Measurements from ENCODE around the gene SH2D5.

SH2D5 gene

DNA sequence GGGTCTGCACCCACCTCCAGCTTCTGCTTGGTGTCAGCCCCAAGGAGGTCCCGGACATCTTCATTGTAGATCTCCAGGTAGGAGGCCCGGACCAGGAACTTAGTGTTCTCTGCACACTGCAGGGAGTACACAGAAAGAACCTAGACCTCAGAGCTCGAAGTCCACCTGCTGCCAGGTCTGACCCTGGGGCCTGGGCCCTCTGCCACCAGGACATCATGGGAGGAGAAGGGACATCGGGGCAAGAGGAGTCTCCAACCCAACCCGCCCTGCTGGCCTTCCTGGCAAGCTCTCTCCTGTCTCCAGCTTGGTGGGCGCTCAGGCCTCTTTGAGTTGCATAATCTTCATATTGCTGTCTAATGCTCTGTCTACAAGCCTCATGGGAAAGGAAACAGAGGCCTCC, 19.1 kb downstream of the SH2D5 start:
- DNase-seq (ENCODE audit: low read depth in 2 of 2) = no peak

- DNase-seq (ENCODE audit: low read depth in 2 of 2) = no peak
Observed at GRCh38 chr1:20712215-20712577, 20.3 kb downstream of the SH2D5 start.

- DNase-seq (ENCODE audit: low read depth in 2 of 2) = no peak
Observed at GRCh38 chr1:20711285-20712214, 21.0 kb downstream of the SH2D5 start.

- DNase-seq (ENCODE audit: low read depth in 2 of 2) = no peak
Observed at GRCh38 chr1:20710469-20711284, 21.8 kb downstream of the SH2D5 start.

DNA sequence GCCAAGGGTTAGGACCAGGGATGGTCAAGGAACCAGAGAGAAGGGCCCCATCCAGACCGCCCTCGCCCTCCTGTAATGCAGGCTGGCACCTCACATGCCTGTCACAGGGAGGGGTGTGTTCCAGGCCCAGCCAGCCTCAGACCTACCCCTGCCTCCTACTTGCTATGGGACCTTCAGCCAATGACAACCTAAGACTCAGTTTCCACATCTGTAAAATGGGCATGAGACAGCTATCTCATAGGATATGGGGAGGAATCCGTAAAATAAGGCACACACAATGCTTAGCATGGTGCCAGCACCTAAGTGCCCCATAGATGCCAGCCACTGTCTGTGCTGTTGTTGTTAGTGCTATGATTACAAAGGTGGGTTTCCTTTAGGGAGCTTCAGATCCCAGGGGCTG, 22.6 kb downstream of the SH2D5 start:
- DNase-seq (ENCODE audit: low read depth in 2 of 2) = no peak

GRCh38 chr1:20708891-20709290, 23.6 kb downstream of the SH2D5 start:
- no peak for DNase-seq (ENCODE audit: low read depth in 2 of 2)

DNA sequence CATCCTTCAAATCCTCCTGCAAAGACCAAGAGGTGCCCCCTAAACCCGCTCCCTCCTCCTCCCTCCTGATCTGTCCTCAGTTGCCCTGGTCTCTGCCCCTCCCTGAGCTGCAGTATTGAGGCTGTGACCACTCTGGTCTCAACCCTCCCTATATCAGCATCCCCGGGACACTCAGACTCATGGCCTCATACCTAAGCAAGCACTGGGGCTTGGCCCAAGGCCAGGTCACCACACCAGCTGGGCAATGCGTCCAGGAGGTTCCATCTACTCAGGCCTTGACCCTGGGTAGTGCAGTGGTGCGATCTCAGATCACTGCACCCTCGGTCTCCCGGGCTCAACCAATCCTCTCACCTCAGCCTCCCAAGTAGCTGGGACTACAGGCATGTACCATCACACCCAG, 24.4 kb downstream of the SH2D5 start:
- no peak for DNase-seq (ENCODE audit: low read depth in 2 of 2)

GRCh38 chr1:20706841-20707240, 25.7 kb downstream of the SH2D5 start:
- DNase-seq (ENCODE audit: low read depth in 2 of 2) = no peak

DNA sequence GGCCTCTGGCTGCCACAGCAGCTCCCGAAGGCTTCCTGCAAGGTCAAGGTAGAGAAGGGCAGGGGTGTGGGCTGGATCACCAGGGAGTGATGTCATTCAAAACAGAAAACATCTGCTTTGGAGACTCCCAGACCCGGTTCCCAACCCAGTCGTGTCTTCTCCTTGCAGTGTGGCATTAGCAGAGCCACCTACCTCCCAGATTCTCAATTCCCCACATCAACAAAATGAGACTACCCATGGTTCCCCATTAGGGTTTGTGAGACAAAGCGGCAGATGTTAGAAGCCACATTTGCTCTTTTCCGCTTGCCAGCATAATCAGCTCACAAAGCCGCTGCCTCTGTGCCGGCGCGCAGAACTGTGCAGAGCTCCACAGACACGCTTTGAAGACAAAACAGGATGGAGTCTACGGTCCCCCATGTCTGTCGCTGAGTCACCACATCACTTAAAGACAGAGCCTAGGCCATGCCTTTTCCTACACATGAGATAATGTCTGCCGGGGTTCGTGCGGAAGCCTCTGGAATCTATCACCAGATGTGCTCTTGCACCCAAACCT, 27.2 kb downstream of the SH2D5 start:
- no peak for DNase-seq (ENCODE audit: low read depth in 2 of 2)

- no peak for DNase-seq (ENCODE audit: low read depth in 2 of 2)
Observed at GRCh38 chr1:20704390-20705202, 27.9 kb downstream of the SH2D5 start.

- no peak for DNase-seq (ENCODE audit: low read depth in 2 of 2)
Observed at GRCh38 chr1:20703124-20703756, 29.3 kb downstream of the SH2D5 start.

- DNase-seq (ENCODE audit: low read depth in 2 of 2) = no peak
Observed at GRCh38 chr1:20702416-20702815, 30.1 kb downstream of the SH2D5 start.

DNA sequence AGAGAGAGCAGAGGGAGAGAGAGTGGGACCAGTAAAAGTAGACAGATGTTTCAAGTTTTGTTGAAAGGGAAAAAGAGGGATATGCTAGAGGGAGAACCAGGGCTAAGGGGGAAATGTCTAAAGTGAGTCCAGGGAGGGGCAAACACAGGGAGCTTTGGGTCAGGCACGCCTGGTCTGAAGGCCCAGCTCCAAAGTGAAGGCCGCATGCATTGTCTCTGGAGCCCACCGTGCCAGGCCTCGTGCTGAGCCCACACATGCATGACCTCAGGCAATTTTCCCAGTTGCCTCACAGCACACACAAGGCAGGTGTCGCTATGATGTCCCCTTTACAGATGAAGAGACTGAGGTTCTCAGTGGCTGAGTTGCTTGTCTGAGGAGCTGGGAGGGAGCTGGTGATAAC, 30.7 kb downstream of the SH2D5 start:
- DNase-seq (ENCODE audit: low read depth in 2 of 2) = no peak

DNA sequence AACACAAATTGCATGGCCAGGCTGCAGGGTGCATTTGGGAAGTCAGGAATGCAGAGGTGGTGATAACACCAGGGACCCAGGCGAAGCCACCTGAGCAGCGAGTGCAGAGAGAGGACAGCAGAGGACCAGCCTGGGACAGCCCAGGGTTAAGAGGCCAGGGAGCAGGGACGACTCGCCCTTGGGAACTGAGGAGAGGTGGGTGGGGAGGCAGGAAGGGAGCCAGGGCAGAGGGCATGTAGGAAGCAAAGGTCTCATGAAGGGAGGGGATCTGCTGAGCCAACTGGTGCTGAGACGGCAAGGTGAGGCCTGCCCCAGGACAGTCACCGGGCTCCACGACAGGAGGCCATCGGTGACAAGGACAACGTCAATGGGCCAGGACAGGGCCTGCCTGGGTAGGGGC, 31.1 kb downstream of the SH2D5 start:
- DNase-seq (ENCODE audit: low read depth in 2 of 2) = no peak

GRCh38 chr1:20700636-20701215, 31.8 kb downstream of the SH2D5 start:
- no peak for DNase-seq (ENCODE audit: low read depth in 2 of 2)

- no peak for DNase-seq (ENCODE audit: low read depth in 2 of 2)
Observed at GRCh38 chr1:20699558-20699957, 32.9 kb downstream of the SH2D5 start.

GRCh38 chr1:20698195-20698910, 34.1 kb downstream of the SH2D5 start:
- no peak for DNase-seq (ENCODE audit: low read depth in 2 of 2)

DNA sequence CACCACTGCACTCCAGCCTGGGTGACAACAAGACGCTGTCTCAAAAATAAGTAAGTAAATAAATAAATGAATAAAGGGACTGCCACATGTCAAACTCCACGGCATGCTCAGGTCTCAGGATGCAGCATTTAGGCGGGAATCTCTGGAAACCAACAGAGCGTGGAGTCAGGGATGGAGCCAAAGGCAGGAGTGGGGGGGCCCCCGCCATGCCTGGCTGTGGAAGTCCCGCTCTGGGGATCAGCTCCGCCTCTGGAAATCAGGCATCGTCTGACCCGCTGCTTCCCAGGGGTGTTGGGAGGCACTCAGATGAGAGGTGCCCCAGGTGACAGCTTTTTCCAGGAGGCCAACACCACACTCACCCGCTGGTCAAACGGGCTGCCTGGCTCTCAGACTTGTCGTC, 34.9 kb downstream of the SH2D5 start:
- DNase-seq (ENCODE audit: low read depth in 2 of 2) = no peak

GRCh38 chr1:20696397-20697333, 35.8 kb downstream of the SH2D5 start:
- DNase-seq (ENCODE audit: low read depth in 2 of 2) = peak; percentile 19 to 38
